ENCODE measurements around the gene IFIT1. TPM values are rescaled to one million over a fixed set of nuclear protein-coding genes. Genes with fewer than 3 reads are reported as not detected.

Gene IFIT1
- total and polyA plus RNA-seq, 2 donors (not counting 1 experiment from before 2014, with no cell fraction given) = 0.63 to 1.2 TPM

GRCh38 chr10:89416465-89416864, 24.0 kb downstream of the IFIT1 start:
- DNase-seq (no peak), ATAC-seq (ENCODE audit: low read depth) (no peak)
- peak overlapping the region in 1 of 2 donors; percentile 93 for H3K27ac ChIP-seq (ENCODE audit: low read length in 2 of 2)
- ChIA-PET CTCF (interaction anchor here (1.1 kb wide), 1 partner anchor 121 kb away, joined by 3 read pairs; no protein-coding TSS in a partner anchor), POLR2A (no interaction called here)
- peak overlapping the region; percentile 78 for H3K4me2 ChIP-seq (replicated peaks; ENCODE audit: low read depth, low read length, poor library complexity, severe bottlenecking)
- H3K9me3 ChIP-seq (ENCODE audit: control extremely low read depth in 1 of 3, control insufficient read depth in 2 of 3, insufficient read depth in 1 of 3, low read length in 2 of 3) = peaks cover 0 to 9% (median 0%) of the 10 kb centered on the region in 3 donors
- H4K20me1 ChIP-seq (ENCODE audit: control insufficient read depth, insufficient read depth, low read length, poor library complexity, severe bottlenecking) = peaks cover 24% of the 10 kb centered on the region
- peaks cover 53% of the 10 kb centered on the region for H3K4me1 Mint-ChIP-seq
- peaks cover 60% of the 10 kb centered on the region for H3K79me2 ChIP-seq (ENCODE audit: control insufficient read depth, insufficient read depth, low read length)
- no peak overlapping the region for H3K4me3 ChIP-seq (ENCODE audit: control extremely low read depth in 1 of 5, extremely low read depth in 1 of 5, insufficient read depth in 1 of 5, low read depth in 2 of 5, low read length in 4 of 5)
- H3K36me3 ChIP-seq (replicated peaks in 1 of 2; ENCODE audit: control extremely low read depth in 1 of 2, control insufficient read depth in 1 of 2, extremely low read depth in 1 of 2, insufficient read depth in 2 of 2, low read length in 1 of 2) = peaks cover 0 to 31% of the 10 kb centered on the region in 2 experiments
- peaks cover 29 to 42% of the 10 kb centered on the region in 2 donors for H3K4me1 ChIP-seq (ENCODE audit: control insufficient read depth in 2 of 2, insufficient read depth in 2 of 2, low read length in 2 of 2)
- H2AFZ ChIP-seq (ENCODE audit: insufficient read depth, low read depth, low read length, poor library complexity, severe bottlenecking) = no peak overlapping the region
- no peak overlapping the region for H3K9ac ChIP-seq (ENCODE audit: low read length)
- no peaks in the 10 kb centered on the region for H3K27me3 ChIP-seq (replicated peaks in 1 of 4; ENCODE audit: control extremely low read depth in 1 of 4, control insufficient read depth in 3 of 4, insufficient read depth in 4 of 4, low read length in 3 of 4)
- no peaks in the 10 kb centered on the region for H3K9me3 Mint-ChIP-seq (ENCODE audit: insufficient read depth)
- no peak for TF ChIP-seq EZH2 (IDR thresholded peaks at IDR 0.05; ENCODE audit: borderline replicate concordance, insufficient read depth, low read depth, low read length, poor library complexity, severe bottlenecking)
- TF ChIP-seq CTCF (IDR thresholded peaks at IDR 0.05) = no peak
- peak overlapping the region; percentile 70 for H3K27ac Mint-ChIP-seq
- H3K27me3 Mint-ChIP-seq = no peaks in the 10 kb centered on the region
- intact Hi-C loops (cut with micrococcal nuclease) = loop anchor here (10.0 kb wide), 2 partner anchors 332 to 1998 kb away; partner anchors contain the start of gene HECTD2
- H3K4me3 Mint-ChIP-seq = peak overlapping the region; percentile 92
- 89% methylated on average over 1 of the region's 1 CpG for WGBS (ENCODE audit: insufficient coverage)

- ATAC-seq (ENCODE audit: low read depth) (no peak), DNase-seq (peak; percentile 69)
- H3K4me2 ChIP-seq (replicated peaks; ENCODE audit: low read depth, low read length, poor library complexity, severe bottlenecking) = peak overlapping the region; percentile 31
- H3K4me3 ChIP-seq (ENCODE audit: control extremely low read depth in 1 of 5, extremely low read depth in 1 of 5, insufficient read depth in 1 of 5, low read depth in 2 of 5, low read length in 4 of 5) = no peak overlapping the region
- peaks cover 24% of the 10 kb centered on the region for H4K20me1 ChIP-seq (ENCODE audit: control insufficient read depth, insufficient read depth, low read length, poor library complexity, severe bottlenecking)
- H3K27ac Mint-ChIP-seq = peak overlapping the region; percentile 57
- intact Hi-C loops (cut with micrococcal nuclease) = loop anchor here (10.0 kb wide), 2 partner anchors 335 to 1995 kb away; partner anchors contain the start of gene HECTD2
- peaks cover 46% of the 10 kb centered on the region for H3K79me2 ChIP-seq (ENCODE audit: control insufficient read depth, insufficient read depth, low read length)
- peaks cover 46% of the 10 kb centered on the region for H3K4me1 Mint-ChIP-seq
- H3K27ac ChIP-seq (ENCODE audit: low read length in 2 of 2) = peak overlapping the region in 1 of 2 donors; percentile 10
- peak overlapping the region; percentile 46 for H3K4me3 Mint-ChIP-seq
- POLR2A ChIA-PET = no interaction called here
- no peaks in the 10 kb centered on the region for H3K9me3 Mint-ChIP-seq (ENCODE audit: insufficient read depth)
- H3K9ac ChIP-seq (ENCODE audit: low read length) = no peak overlapping the region
- no peaks in the 10 kb centered on the region for H3K9me3 ChIP-seq (ENCODE audit: control extremely low read depth in 1 of 3, control insufficient read depth in 2 of 3, insufficient read depth in 1 of 3, low read length in 2 of 3)
- no peaks in the 10 kb centered on the region for H3K27me3 ChIP-seq (replicated peaks in 1 of 4; ENCODE audit: control extremely low read depth in 1 of 4, control insufficient read depth in 3 of 4, insufficient read depth in 4 of 4, low read length in 3 of 4)
- no peaks in the 10 kb centered on the region for H3K27me3 Mint-ChIP-seq
- TF ChIP-seq CTCF (IDR thresholded peaks at IDR 0.05) = peak; percentile 79
- TF ChIP-seq EZH2 (IDR thresholded peaks at IDR 0.05; ENCODE audit: borderline replicate concordance, insufficient read depth, low read depth, low read length, poor library complexity, severe bottlenecking) = no peak
- no CpG with 5 or more reads among the region's 3 CpGs for WGBS (ENCODE audit: insufficient coverage)
- H3K36me3 ChIP-seq (replicated peaks in 1 of 2; ENCODE audit: control extremely low read depth in 1 of 2, control insufficient read depth in 1 of 2, extremely low read depth in 1 of 2, insufficient read depth in 2 of 2, low read length in 1 of 2) = peaks cover 0 to 33% of the 10 kb centered on the region in 2 experiments
- H3K4me1 ChIP-seq (ENCODE audit: control insufficient read depth in 2 of 2, insufficient read depth in 2 of 2, low read length in 2 of 2) = peaks cover 24 to 37% of the 10 kb centered on the region in 2 donors
- no peak overlapping the region for H2AFZ ChIP-seq (ENCODE audit: insufficient read depth, low read depth, low read length, poor library complexity, severe bottlenecking)
- CTCF ChIA-PET = interaction anchor here (1.0 to 1.3 kb wide), 4 partner anchors 20 to 152 kb away, joined by 3 to 5 read pairs (median 4); partner anchors contain the start of gene IFIT1
These were observed 27.1 kb downstream of the IFIT1 start for GRCh38 chr10:89419548-89419947.

All from B cell (primary cell).